ENCODE data around the gene HEPN1.

DNA sequence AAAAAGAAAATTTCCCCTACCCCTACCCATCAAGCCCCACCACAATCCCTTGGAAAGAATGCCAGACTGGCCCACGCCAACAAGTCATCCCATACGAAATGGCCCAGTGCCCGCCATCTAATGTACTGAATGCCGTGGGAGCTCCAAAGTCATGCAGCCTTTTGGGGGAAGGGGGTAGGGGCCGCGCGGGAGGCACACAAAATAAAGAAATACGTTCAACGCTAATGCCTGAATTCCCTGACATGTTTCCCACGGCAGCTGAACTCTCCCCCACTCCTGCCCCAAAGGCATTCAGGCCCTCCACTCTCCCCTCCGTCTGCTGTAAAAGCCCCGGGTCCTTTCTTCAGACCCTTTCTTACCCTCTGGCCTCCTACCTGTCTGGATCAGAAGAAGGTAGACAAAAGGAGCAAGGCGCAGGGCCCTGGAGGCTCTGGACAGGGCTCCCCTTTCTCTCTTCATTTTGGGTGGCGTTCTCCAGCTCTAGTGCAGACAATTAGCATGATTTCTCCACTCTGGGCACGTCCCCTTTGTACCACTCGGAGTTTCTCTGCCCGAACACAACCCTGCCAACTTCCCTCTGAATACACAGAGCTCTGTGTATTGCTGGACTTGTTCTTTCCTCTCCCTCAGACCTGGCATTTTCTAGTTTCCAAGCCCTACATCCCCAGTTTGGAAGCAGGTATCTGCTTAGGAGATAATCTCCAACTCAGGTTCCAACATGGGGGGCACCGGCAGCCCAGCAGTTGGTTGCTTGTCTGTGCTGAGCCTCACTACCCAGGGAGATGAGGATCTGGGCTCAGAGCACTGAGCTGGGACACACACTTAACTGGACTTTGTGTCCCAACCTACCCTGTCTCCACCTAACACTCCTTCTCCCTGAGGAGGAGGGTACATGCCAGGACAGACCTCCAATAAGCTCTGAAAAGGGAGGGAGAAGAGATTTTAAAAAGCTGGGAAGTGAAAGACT is 16.8 kb downstream of the HEPN1 start, which contains the start of gene HEPACAM:
- TF ChIP-seq CTCF (IDR thresholded peaks at IDR 0.05 in 8 of 11, conservative IDR thresholded peaks at IDR 0.05 in 3 of 11), result no peak
- TF ChIP-seq POLR2A (IDR thresholded peaks at IDR 0.05), result no peak
